ENCODE results near the gene TGIF2. TPM values are rescaled to one million over a fixed set of nuclear protein-coding genes. Genes with fewer than 3 reads are reported as not detected.

TGIF2 gene
- total and polyA plus RNA-seq, 2 donors from 2014 or later: 11.0 to 15.3 TPM

GRCh38 chr20:36582322-36582721 lies 8.9 kb downstream of the TGIF2 start:
- no peak overlapping the region for H3K4me3 ChIP-seq (ENCODE audit: low read length in 3 of 3)
- H3K9me3 ChIP-seq (ENCODE audit: control insufficient read depth in 2 of 3, insufficient read depth in 1 of 3, low read length in 3 of 3): no peaks in the 10 kb centered on the region
- peaks cover 0 to 23% (median 17%) of the 10 kb centered on the region in 3 donors for H3K4me1 ChIP-seq (ENCODE audit: control insufficient read depth in 2 of 3, insufficient read depth in 2 of 3, low read depth in 1 of 3, low read length in 3 of 3)
- no peak for FAIRE-seq
- intact Hi-C loops (cut with DNase I): no loop called here
- TF ChIP-seq CTCF (IDR thresholded peaks at IDR 0.05; ENCODE audit: borderline replicate concordance, extremely low read depth, insufficient read depth): no peak
- H3K27me3 ChIP-seq (ENCODE audit: control insufficient read depth, insufficient read depth, low read length): no peaks in the 10 kb centered on the region
- H3K36me3 ChIP-seq (ENCODE audit: control insufficient read depth in 2 of 3, insufficient read depth in 3 of 3, low read length in 3 of 3): peaks cover 6 to 21% (median 14%) of the 10 kb centered on the region in 3 donors
- no peak overlapping the region for H3K9ac ChIP-seq (ENCODE audit: low read length in 3 of 3)
- H3K27ac ChIP-seq (ENCODE audit: low read depth in 2 of 2, low read length in 2 of 2): no peak overlapping the region
- no peak for DNase-seq

GRCh38 chr20:36582821-36583220 lies 9.4 kb downstream of the TGIF2 start:
- intact Hi-C loops (cut with DNase I): no loop called here
- TF ChIP-seq CTCF (IDR thresholded peaks at IDR 0.05; ENCODE audit: borderline replicate concordance, extremely low read depth, insufficient read depth): no peak
- Histone ChIP-seq H3K9ac (ENCODE audit: low read length in 3 of 3) (no peak overlapping the region), H3K27me3 (ENCODE audit: control insufficient read depth, insufficient read depth, low read length) (no peaks in the 10 kb centered on the region), H3K9me3 (ENCODE audit: control insufficient read depth in 2 of 3, insufficient read depth in 1 of 3, low read length in 3 of 3) (no peaks in the 10 kb centered on the region), H3K4me1 (ENCODE audit: control insufficient read depth in 2 of 3, insufficient read depth in 2 of 3, low read depth in 1 of 3, low read length in 3 of 3) (peaks cover 0 to 23% (median 17%) of the 10 kb centered on the region in 3 donors), H3K4me3 (ENCODE audit: low read length in 3 of 3) (no peak overlapping the region), H3K36me3 (ENCODE audit: control insufficient read depth in 2 of 3, insufficient read depth in 3 of 3, low read length in 3 of 3) (peaks cover 6 to 21% (median 14%) of the 10 kb centered on the region in 3 donors), H3K27ac (ENCODE audit: low read depth in 2 of 2, low read length in 2 of 2) (no peak overlapping the region)
- no peak for DNase-seq
- FAIRE-seq: no peak

- Histone ChIP-seq H3K36me3 (ENCODE audit: control insufficient read depth in 2 of 3, insufficient read depth in 3 of 3, low read length in 3 of 3) (peaks cover 6 to 17% (median 12%) of the 10 kb centered on the region in 3 donors), H3K9ac (ENCODE audit: low read length in 3 of 3) (no peak overlapping the region), H3K4me3 (ENCODE audit: low read length in 3 of 3) (no peak overlapping the region), H3K9me3 (ENCODE audit: control insufficient read depth in 2 of 3, insufficient read depth in 1 of 3, low read length in 3 of 3) (no peaks in the 10 kb centered on the region), H3K4me1 (ENCODE audit: control insufficient read depth in 2 of 3, insufficient read depth in 2 of 3, low read depth in 1 of 3, low read length in 3 of 3) (peaks cover 0 to 14% (median 12%) of the 10 kb centered on the region in 3 donors), H3K27ac (ENCODE audit: low read depth in 2 of 2, low read length in 2 of 2) (no peak overlapping the region), H3K27me3 (ENCODE audit: control insufficient read depth, insufficient read depth, low read length) (no peaks in the 10 kb centered on the region)
- TF ChIP-seq CTCF (IDR thresholded peaks at IDR 0.05; ENCODE audit: borderline replicate concordance, extremely low read depth, insufficient read depth): no peak
- no peak for FAIRE-seq
- intact Hi-C loops (cut with DNase I): no loop called here
- DNase-seq: no peak
Observed at GRCh38 chr20:36584018-36584481, 10.7 kb downstream of the TGIF2 start.
